Omental fat pad (tissue), 4 donors: Measurements from ENCODE around the gene FARS2. TPM values are rescaled to one million over a fixed set of nuclear protein-coding genes. Genes with fewer than 3 reads are reported as not detected.
"Not testable (repeated sequence)": the region's sequence is repeated elsewhere in the genome, so short reads cannot be mapped to it uniquely, and the experiment has no call there.

ENCODE experiments used
- ATAC-seq: fragments of 150-250 bp; one replicate; pipeline ENCODE4 v1.9.1; 2016; ENCODE audit warnings: mild to moderate bottlenecking, moderate library complexity; ENCODE audit not compliant: low FRiP score
- DNase-seq: peaks from one replicate; pipeline ENCODE4 v3.0.0-alpha.2; 2019; ENCODE audit warnings: low spot score
- total RNA-seq, 4 donors: library from RNA; depleted of rRNA; stranded (reverse); fragments of >200 nt; gene quantifications; one replicate each; pipeline ENCODE4 v1.1.0, GENCODE V29; 2016
- TF ChIP-seq, protein P1 (sequence below), 3 donors: fragments of 450-650 bp; IDR thresholded peaks; one replicate each; pipeline ENCODE4 v1.5.1; 2016 to 2017; ENCODE audit warnings: antibody characterized with exemption in 3 of 3, mild to moderate bottlenecking in 3 of 3, moderate library complexity in 2 of 3

FARS2 gene
- total RNA-seq, 4 donors from 2014 or later = 12.5 to 18.1 (median 14.5) TPM

DNA sequence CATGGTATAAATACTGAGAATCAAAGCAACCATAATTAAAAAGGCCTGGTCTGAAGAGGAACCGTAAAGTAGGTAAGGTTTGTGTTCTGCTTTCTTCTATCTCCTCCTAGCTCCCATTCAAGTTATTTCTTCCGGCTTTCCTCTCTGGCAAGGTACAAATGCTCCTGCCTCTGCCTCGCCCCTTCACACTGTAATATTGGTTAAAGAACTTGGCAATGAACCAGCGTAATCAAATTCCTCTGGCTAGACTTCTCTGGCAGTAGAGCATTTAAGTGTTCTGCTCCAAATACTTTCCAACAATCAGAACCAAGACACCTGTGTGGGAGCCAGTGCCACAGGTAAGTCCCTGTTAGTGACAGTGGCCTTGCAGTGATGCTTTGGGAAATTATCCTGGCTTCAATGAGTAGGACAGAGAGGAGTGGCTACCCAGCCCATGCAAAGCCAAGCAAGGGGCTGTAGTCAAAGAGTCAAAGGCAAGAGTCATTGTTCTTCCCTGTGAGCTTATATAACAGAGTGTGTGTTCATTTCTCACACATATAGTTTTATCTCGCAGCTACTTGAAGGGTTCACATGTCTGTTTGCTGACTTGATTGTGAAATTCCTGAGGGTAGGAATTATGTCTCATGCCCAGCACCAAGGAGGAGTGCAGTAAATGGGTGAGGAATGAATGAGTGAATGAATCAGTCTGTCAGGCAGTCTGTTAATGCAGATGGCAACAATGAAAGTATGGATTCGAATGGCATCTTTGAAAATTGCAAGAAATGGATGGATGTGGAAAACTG is 416.1 kb downstream of the FARS2 start:
- DNase-seq = no peak
- ATAC-seq = no peak
- TF ChIP-seq, protein P1, sequence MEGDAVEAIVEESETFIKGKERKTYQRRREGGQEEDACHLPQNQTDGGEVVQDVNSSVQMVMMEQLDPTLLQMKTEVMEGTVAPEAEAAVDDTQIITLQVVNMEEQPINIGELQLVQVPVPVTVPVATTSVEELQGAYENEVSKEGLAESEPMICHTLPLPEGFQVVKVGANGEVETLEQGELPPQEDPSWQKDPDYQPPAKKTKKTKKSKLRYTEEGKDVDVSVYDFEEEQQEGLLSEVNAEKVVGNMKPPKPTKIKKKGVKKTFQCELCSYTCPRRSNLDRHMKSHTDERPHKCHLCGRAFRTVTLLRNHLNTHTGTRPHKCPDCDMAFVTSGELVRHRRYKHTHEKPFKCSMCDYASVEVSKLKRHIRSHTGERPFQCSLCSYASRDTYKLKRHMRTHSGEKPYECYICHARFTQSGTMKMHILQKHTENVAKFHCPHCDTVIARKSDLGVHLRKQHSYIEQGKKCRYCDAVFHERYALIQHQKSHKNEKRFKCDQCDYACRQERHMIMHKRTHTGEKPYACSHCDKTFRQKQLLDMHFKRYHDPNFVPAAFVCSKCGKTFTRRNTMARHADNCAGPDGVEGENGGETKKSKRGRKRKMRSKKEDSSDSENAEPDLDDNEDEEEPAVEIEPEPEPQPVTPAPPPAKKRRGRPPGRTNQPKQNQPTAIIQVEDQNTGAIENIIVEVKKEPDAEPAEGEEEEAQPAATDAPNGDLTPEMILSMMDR (IDR thresholded peaks at IDR 0.05) = no peak

DNA sequence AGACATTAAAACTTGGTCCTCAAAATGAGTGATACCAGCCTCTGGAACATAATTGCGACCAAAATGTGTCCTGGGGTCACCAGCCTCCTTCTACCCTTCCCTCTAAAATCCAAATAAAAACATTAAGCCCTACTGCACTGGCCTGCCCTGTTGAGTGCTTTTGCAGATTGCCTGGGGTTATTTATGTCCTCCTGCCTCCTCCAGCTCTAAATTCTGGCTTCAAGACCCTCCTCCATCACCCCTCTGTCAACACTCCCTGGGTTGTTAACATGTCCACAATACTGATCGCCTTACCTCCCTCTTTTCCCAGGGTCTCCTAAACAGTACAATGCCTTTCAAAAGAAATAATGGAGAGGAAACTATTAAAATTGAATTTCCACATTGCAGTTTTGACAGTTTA is 418.0 kb downstream of the FARS2 start:
- TF ChIP-seq, protein P1 (IDR thresholded peaks at IDR 0.05) = no peak
- no peak for DNase-seq
- no peak for ATAC-seq

DNA sequence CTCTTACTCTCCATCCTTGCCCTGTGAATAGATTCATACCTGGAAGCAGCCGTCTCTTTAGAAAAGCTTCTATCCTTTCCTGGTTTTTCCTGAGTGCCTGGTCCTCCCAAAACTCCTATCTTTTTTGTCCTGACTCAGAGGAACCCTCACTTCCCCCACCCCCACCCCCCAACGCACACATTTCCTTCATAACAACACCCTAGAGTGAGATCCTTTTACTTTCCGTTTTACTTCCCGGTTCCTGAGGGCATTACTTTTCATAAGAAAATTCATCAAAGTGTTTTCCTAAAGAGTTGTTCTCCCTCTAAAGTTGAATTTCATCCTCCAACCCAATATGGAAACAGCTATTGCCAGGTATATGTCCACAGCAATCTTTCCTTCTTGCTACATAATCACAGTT is 418.4 kb downstream of the FARS2 start:
- DNase-seq = no peak
- ATAC-seq = no peak
- TF ChIP-seq, protein P1 (IDR thresholded peaks at IDR 0.05) = no peak

DNA sequence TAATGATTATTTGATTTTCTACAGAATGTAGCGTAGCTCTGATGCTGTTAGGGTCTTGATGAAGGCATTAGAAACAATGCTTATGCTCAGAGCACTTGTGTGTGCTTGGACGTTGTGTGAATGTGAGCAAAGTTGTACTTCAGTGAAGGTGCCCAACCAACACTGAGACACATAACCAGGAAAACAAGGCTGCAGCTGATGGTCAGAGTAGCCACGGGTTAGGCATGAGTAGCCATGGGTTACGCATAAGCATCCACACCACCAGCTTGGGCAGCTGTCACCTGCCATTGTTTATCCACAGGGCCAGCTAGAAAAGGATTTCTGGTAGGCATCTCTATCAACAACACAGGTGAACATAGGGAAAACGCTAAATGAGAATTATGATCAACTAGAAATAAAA is 418.8 kb downstream of the FARS2 start:
- TF ChIP-seq, protein P1 (IDR thresholded peaks at IDR 0.05) = no peak
- ATAC-seq (no peak), DNase-seq (no peak)

DNA sequence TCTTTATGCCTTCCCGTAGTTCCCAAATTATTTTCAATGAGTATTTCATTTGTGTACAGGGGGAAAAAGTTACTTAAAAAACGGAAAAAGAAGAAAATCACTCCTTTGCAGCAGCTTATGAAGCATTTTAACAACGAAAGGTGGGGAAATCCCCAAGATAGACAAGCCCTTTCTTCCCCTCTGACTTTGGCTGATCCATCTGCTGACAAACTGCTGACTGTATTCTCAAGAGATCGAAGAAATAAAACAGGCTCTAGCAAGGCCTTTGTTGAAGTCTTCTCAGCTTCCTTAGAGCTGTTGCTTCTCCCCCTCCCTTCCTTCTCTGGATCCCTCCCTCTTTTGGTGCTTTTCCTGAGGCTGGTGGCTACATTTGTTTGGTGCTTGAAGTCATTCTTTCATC is 420.2 kb downstream of the FARS2 start:
- TF ChIP-seq, protein P1 (IDR thresholded peaks at IDR 0.05) = no peak
- DNase-seq (no peak), ATAC-seq (no peak)

DNA sequence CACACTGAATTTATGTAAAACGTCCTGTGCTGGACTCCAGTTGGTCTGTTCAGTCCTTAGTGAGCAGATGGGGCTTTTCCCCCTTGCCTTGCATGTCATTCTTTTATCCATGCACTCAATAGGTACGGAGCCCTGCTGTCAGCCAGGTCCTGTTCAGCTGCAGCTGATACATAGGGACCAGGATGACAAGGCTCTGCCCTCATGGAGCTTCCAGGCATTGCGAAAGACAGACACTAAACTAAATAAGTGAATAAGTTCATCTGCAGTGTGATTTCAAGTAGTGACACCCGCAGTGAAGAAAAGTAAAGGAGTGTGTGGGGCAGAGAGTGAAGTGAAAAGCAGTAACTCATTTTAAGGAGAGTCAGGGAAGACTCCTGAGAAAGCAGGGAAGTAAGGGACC is 421.2 kb downstream of the FARS2 start:
- TF ChIP-seq, protein P1 (IDR thresholded peaks at IDR 0.05) = no peak
- ATAC-seq (no peak), DNase-seq (no peak)

DNA sequence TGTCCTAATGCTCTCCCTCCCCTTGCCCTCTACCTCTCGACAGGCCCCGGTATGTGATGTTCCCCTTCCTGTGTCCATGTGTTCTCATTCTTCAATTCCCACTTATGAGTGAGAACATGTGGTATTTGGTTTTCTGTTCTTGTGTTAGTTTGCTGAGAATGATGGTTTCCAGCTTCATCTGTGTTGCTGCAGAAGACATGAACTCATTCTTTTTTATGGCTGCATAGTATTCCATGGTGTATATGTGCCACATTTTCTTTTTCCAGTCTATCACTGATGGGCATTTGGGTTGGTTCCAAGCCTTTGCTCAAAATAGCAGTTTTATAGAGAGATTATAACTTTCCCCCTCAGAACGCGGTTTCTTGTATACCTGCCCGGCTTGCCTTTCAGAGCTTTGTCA is 422.4 kb downstream of the FARS2 start:
- ATAC-seq, DNase-seq: not testable (repeated sequence)
